K562 (cell line): ENCODE data around the gene COL15A1. TPM values are rescaled to one million over a fixed set of nuclear protein-coding genes. Genes with fewer than 3 reads are reported as not detected.

Experiments
- CC2D1A ChIP-seq: fragments of 450-650 bp; IDR thresholded peaks from 2 replicates; pipeline ENCODE4 v1.6.1; 2017; ENCODE audit warnings: mild to moderate bottlenecking
- EP400 ChIP-seq: fragments of 450-650 bp; IDR thresholded peaks from 2 replicates; pipeline ENCODE4 v1.6.1; 2017; ENCODE audit warnings: antibody characterized with exemption, mild to moderate bottlenecking, moderate library complexity
- FUS ChIP-seq: fragments of 200-400 bp; formaldehyde crosslinking; optimal IDR thresholded peaks from 2 replicates; pipeline ENCODE3; 2017; ENCODE audit warnings: low read depth, low read length
- HIVEP1 ChIP-seq: fragments of 250-450 bp; sonication (Bioruptor Pico); IDR thresholded peaks from 2 replicates; pipeline ENCODE4 v1.4.0; 2020; ENCODE audit warnings: mild to moderate bottlenecking
- HMGN3 ChIP-seq: IDR thresholded peaks from 2 replicates; pipeline ENCODE4 v1.6.1; 2011; ENCODE audit warnings: borderline replicate concordance, low read depth, mild to moderate bottlenecking, mixed read lengths, low read length; ENCODE audit not compliant: insufficient read length; ENCODE audit errors: extremely low read depth
- HNRNPL ChIP-seq: fragments of 200-400 bp; formaldehyde crosslinking; IDR thresholded peaks from 2 replicates; pipeline ENCODE4 v1.6.1; 2017; ENCODE audit warnings: low read depth, mild to moderate bottlenecking, low read length
- KHSRP ChIP-seq: fragments of 450-650 bp; IDR thresholded peaks from 2 replicates; pipeline ENCODE4 v1.6.1; 2017
- KLF13 ChIP-seq: fragments of 450-650 bp; IDR thresholded peaks from 2 replicates; pipeline ENCODE4 v1.6.1; 2016; ENCODE audit warnings: missing genetic modification characterization, low read depth, mild to moderate bottlenecking, missing compliant biosample characterization, moderate library complexity, borderline replicate concordance
- KLF6 ChIP-seq: fragments of 250-450 bp; sonication (Bioruptor Pico); IDR thresholded peaks from 2 replicates; pipeline ENCODE4 v1.4.0; 2020; ENCODE audit warnings: mild to moderate bottlenecking, moderate library complexity, borderline replicate concordance
- MLLT1 ChIP-seq, 2 experiments: fragments of 450-650 bp; IDR thresholded peaks; 2 replicates each; pipeline ENCODE4 v1.6.1; 2016
- MTA1 ChIP-seq: fragments of 450-650 bp; IDR thresholded peaks from 2 replicates; pipeline ENCODE4 v1.6.1; 2017; ENCODE audit warnings: borderline replicate concordance
- NFRKB ChIP-seq: fragments of 450-650 bp; IDR thresholded peaks from 2 replicates; pipeline ENCODE4 v1.6.1; 2016; ENCODE audit warnings: low read depth
- NR3C1 ChIP-seq: sonication (generic); formaldehyde crosslinking; IDR thresholded peaks from 2 replicates; pipeline ENCODE4 v1.8.1; 2022; ENCODE audit warnings: missing genetic modification reagents
- OTX1 ChIP-seq: fragments of 450-650 bp; formaldehyde crosslinking; IDR thresholded peaks from 2 replicates; pipeline ENCODE4 v1.4.0; 2022; ENCODE audit warnings: mild to moderate bottlenecking
- POLR2B ChIP-seq: fragments of 450-650 bp; IDR thresholded peaks from 2 replicates; pipeline ENCODE4 v1.6.1; 2018; ENCODE audit warnings: low read depth; ENCODE audit not compliant: partially characterized antibody
- RBFOX2 ChIP-seq: fragments of 200-400 bp; formaldehyde crosslinking; IDR thresholded peaks from 2 replicates; pipeline ENCODE4 v1.6.1; 2017; ENCODE audit warnings: low read depth, mild to moderate bottlenecking, low read length, moderate library complexity
- SAFB2 ChIP-seq: fragments of 200-400 bp; formaldehyde crosslinking; IDR thresholded peaks from 2 replicates; pipeline ENCODE4 v1.6.1; 2018; ENCODE audit warnings: borderline replicate concordance, low read length, low read depth, moderate library complexity; ENCODE audit not compliant: severe bottlenecking
- SMAD3 ChIP-seq: fragments of 450-650 bp; formaldehyde crosslinking; conservative IDR thresholded peaks from 2 replicates; pipeline ENCODE4 v1.4.0; 2020; ENCODE audit warnings: mild to moderate bottlenecking
- SMAD4 ChIP-seq: fragments of 250-450 bp; sonication (Bioruptor Pico); conservative IDR thresholded peaks from 2 replicates; pipeline ENCODE4 v1.8.0; 2021; ENCODE audit warnings: inconsistent platforms, mild to moderate bottlenecking, moderate library complexity
- XRCC3 ChIP-seq: fragments of 450-650 bp; IDR thresholded peaks from 2 replicates; pipeline ENCODE4 v1.6.1; 2017; ENCODE audit warnings: mild to moderate bottlenecking, moderate library complexity
- YY1 ChIP-seq, 3 experiments: IDR thresholded peaks; 2 replicates each; pipeline ENCODE4 v1.6.1; 2011; ENCODE audit warnings: low read length in 2 of 3, mild to moderate bottlenecking in 2 of 3, moderate library complexity in 2 of 3, borderline replicate concordance in 1 of 3, control low read depth in 1 of 3, low read depth in 1 of 3; ENCODE audit not compliant: insufficient read depth in 3 of 3, insufficient replicate concordance in 2 of 3, control insufficient read depth in 1 of 3, insufficient read length in 1 of 3; ENCODE audit errors: extremely low read depth in 1 of 3
- ZBTB12 ChIP-seq: fragments of 250-450 bp; sonication (Bioruptor Pico); IDR thresholded peaks from 2 replicates; pipeline ENCODE4 v1.4.0; 2020
- ZEB2 ChIP-seq: fragments of 450-650 bp; IDR thresholded peaks from 2 replicates; pipeline ENCODE4 v1.6.1; 2016
- ZNF175 ChIP-seq: fragments of 200-800 bp; sonication (Bioruptor generic); IDR thresholded peaks from 2 replicates; pipeline ENCODE4 v1.6.1; 2016; ENCODE audit warnings: low read depth, mild to moderate bottlenecking, missing genetic modification characterization, missing compliant biosample characterization
- ZNF24 ChIP-seq: fragments of 450-650 bp; IDR thresholded peaks from 2 replicates; pipeline ENCODE4 v1.6.1; 2016
- polyA plus RNA-seq, 8 experiments: library from polyadenylated mRNA; depleted of rRNA in 4 of 8; stranded (reverse) in 5 of 8; unstranded in 3 of 8; fragments of >200 nt; fragmentation: Nextera tagmentation in 2 of 8; fragmentation: Illumina TruSeq in 1 of 8; extraction: Ambion mirVana in 2 of 8; extraction: Trizol in 1 of 8; gene quantifications; 2 replicates each; pipeline versions ENCODE4 v1.2.1 to v1.2.3, GENCODE V29; 2011 to 2014; ENCODE audit warnings: inconsistent platforms in 1 of 8, missing spikeins in 1 of 8
- total RNA-seq, 7 experiments: library from RNA; depleted of rRNA in 6 of 7; stranded (reverse); fragments of >200 nt in 6 of 7; fragmentation: Illumina TruSeq in 2 of 7; extraction: Trizol in 2 of 7; gene quantifications; 2 replicates each; pipeline versions ENCODE4 v1.2.1 to v1.2.3, GENCODE V29; 2011 to 2021; ENCODE audit warnings: low replicate concordance in 1 of 7
- TF ChIP-seq, protein P1 (sequence below): fragments of 250-450 bp; sonication (Bioruptor Pico); IDR thresholded peaks from 2 replicates; pipeline ENCODE4 v1.9.0; 2021; ENCODE audit warnings: mild to moderate bottlenecking

Gene COL15A1
- total and polyA plus RNA-seq, 9 of the 15 experiments (the other 6 are each of a cell fraction or from before 2014, with no cell fraction given) = 0.46 to 5.1 (median 2.6) TPM

GRCh38 chr9:99104459-99105151, 160.9 kb downstream of the COL15A1 start, which contains the start of gene TGFBR1 (continued):
- TF ChIP-seq XRCC3 (no peak), ZNF24 (0 out of 2 replicates have a peak, but pooled peaks have one; percentile 15), ZBTB12 (CRISPR knock-in tag) (no peak), HMGN3 (peak; percentile 90), ZNF175 (CRISPR knock-in tag) (no peak), POLR2B (no peak), HIVEP1 (CRISPR knock-in tag) (0 out of 2 replicates have a peak, but pooled peaks have one; percentile 56), KLF6 (CRISPR knock-in tag) (no peak), MLLT1 (IDR thresholded peaks at IDR 0.05) (peak; percentile 61 to 83; a peak in 3 of 4 replicates), OTX1 (CRISPR knock-in tag) (peak; percentile 67; the same call in 1 of the 2 replicates), SAFB2 (no peak), RBFOX2 (peak; percentile 86), CC2D1A (peak; percentile 56; the same call in 1 of the 2 replicates), YY1 (IDR thresholded peaks at IDR 0.05; ENCODE audit: borderline replicate concordance in 1 of 3, control insufficient read depth in 1 of 3, extremely low read depth in 1 of 3, insufficient read depth in 3 of 3, insufficient read length in 1 of 3, insufficient replicate concordance in 2 of 3, low read depth in 1 of 3, low read length in 2 of 3) (peak in 1 of 3 experiments; percentile 69), SMAD3 (CRISPR knock-in tag) (no peak), EP400 (peak; percentile 57; the same call in 1 of the 2 replicates), KLF13 (0 out of 2 replicates have a peak, but pooled peaks have one; percentile 41), NR3C1 (no peak), HNRNPL (no peak), MTA1 (peak; percentile 63; the same call in 1 of the 2 replicates), ZEB2 (no peak), KHSRP (no peak), FUS (no peak), NFRKB (peak; percentile 43; the same call in 1 of the 2 replicates), SMAD4 (CRISPR knock-in tag) (peak; percentile 14; the same call in 1 of the 2 replicates)
- TF ChIP-seq, protein P1, sequence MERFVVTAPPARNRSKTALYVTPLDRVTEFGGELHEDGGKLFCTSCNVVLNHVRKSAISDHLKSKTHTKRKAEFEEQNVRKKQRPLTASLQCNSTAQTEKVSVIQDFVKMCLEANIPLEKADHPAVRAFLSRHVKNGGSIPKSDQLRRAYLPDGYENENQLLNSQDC (CRISPR knock-in tag) = 0 out of 2 replicates have a peak, but pooled peaks have one; percentile 44
